Measurements from ENCODE around the gene SLC24A5.

The SLC24A5 gene

DNA sequence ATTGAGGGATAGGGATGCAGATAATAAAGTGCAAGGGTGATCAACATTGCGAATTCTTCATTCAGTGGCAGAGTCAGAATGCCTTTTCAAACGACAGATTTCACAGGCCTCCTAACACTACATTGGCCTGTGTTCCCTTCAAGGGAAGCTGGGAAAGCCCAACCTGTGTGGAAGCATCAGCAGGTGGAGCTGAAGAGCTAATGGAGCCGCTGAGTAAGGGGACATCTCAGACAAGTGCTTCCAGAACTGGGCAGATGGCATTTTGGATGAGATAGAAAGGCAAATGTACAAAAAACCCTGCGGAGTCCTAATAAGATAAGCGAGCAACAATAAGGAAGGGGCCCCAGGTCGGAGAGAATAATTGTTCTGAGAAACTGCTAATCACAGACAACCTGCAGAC is 8.5 kb upstream of the SLC24A5 start:
- DNase-seq (ENCODE audit: low read depth, low spot score) = peak; percentile 64

DNA sequence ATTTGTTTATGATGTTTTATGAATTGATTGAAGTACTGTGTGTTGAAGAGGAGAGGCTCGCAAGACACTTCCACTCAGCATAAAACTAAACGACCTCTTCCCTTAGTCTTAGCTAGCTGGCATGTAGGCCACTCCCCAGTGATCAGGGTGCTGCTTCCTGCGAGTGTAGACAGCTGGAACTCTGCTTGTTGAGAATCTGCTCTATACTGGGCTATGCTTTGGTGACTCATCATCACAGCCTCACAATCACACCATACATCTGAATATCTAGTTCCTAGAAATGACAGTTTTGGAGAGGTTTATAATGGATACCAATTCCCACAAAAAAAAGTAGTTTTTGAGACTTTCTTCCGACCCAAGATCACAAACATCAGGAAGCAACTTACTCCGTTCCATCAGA is 1.5 kb upstream of the SLC24A5 start:
- no peak for DNase-seq (ENCODE audit: low read depth, low spot score)

DNA sequence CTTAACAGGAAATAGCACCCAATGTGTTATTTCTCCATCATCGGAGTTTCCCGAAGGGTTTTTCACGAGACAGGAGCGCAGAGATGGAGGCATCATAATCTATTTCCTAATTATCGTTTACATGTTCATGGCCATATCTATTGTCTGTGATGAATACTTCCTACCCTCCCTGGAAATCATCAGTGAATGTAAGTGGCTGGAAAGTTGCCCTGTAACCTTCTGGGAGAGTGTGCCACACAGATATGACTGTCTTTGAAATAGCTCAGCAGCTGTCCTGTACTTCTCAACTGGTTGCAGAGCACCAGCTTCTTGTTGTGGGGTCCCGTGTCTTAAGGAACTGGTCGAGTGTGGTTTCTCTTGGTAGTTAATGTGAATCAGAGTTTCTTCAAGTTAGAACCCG is 1.1 kb downstream of the SLC24A5 start:
- no peak for DNase-seq (ENCODE audit: low read depth, low spot score)

DNA sequence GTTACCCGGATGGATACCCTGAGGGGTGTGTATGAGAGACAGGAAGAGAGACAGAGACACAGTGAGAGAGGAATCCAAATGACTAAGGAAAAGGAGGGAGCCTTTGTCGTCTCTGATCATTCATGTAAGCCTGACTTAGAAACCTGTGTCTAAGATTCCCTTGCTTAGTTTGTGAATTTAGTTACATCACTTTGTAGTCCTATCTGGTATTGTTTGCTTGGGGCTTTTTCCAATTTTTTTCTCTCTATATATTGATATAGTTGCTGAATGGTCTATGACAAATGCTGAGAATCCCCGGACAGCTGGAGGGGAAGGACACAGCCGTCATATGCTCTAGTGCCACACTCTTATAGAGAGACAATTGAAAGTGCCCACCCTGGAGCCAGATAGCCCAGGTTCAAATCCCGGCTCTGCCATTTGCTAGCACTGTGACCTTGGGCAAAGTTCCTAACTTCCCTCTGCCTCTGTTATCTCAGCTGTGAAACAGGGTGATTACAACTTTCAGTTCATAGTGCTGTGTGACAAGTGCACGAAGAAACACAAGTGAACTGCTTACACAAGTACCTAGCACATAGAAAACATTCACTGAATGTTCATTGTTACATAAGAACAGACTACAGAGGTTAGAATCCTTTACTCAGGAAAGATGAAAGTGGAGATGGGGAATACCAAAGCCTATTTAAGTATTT is 6.0 kb downstream of the SLC24A5 start:
- DNase-seq (ENCODE audit: low read depth, low spot score) = no peak

DNA sequence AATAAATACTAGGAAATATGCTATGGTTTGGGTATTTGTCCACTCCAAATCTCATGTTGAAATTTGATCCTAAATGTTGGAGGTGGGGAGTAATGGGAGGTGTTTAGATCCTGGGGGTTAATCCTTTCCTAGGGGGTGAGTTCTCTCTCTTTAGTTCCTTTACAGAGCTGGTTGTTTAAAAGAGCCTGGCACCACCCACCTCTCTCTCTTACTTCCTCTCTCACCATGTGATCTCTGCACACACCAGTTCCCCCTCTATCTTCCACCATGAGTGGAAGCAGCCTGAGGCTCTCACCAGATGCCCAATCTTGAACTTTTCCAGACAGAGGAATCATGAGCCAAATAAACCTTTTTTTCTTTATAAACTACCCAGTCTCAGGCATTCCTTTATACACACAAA is 10.5 kb downstream of the SLC24A5 start:
- no peak for DNase-seq (ENCODE audit: low read depth, low spot score)

DNA sequence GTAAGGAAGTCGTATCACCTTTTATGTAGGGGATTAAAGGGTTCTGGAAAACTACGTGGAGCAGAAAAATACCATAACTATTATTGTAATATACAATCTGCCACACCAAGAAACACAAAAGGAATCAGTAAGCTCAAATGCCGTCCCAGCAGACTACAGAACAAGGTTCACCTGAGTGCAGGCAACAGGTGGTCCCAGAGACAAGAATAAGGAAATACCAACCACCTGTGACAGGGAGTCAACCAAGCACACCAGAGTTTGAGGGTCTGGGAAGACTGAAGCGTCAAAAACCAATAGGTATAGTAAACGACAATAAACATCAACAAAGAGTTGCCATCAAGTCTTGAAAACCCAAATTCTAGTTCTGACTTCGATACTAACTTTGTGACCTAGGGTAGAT is 12.1 kb downstream of the SLC24A5 start:
- DNase-seq (ENCODE audit: low read depth, low spot score) = no peak

DNA sequence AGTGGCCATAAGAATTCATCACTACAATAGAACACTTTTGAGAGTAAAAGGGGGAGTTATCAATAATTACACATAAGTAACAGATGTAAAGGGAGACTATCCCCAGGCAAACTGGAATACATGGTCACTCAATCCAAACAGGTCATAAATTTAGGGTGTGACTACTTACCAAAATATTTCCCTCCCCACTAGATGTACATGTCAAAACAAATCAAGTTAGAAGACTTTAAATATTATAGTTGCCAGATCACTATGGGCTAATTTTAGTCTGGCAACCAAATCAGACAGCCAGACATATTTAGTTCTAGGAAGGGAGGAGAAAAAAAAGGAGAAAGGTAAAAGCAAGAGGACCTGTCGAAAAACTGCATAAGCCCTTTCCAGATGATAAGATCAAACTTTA is 23.1 kb downstream of the SLC24A5 start:
- no peak for DNase-seq (ENCODE audit: low read depth, low spot score)

DNA sequence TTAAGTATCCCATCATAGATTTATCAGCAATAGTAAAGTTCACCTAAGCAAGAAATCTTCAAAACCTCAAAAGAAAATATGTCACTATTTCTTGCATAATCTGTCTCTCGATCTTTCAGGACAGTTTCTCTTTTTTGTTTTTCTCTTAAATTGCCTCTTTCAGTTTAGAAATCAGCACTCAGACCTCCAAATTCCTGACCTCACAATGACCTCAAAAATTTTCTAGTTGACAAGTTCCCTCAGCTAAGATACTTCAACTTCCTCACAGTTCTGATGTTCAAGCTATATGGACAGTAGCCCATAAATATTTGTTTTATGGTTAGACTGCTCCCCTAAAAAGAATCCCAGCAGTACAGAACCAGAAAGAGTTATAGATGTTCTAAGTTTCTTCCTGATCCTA is 24.1 kb downstream of the SLC24A5 start:
- no peak for DNase-seq (ENCODE audit: low read depth, low spot score)

DNA sequence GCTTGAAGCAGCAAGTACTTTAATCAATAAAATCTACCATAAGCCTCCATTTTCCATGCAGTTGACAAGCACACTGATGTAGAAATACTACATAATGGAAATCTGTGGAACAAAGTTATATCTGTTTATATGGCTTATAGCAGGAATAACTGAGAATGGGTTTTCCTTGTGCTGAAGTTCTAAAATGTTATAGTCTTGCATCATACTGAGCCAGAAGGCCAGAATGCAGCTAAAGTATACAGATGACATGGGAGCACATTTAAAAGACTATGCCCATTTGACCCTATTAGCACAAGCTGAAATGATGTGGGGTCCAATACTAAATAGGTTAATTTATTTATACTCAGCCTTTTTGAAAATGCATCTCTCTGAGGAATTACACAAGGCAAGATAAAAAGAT is 25.1 kb downstream of the SLC24A5 start:
- no peak for DNase-seq (ENCODE audit: low read depth, low spot score)

DNA sequence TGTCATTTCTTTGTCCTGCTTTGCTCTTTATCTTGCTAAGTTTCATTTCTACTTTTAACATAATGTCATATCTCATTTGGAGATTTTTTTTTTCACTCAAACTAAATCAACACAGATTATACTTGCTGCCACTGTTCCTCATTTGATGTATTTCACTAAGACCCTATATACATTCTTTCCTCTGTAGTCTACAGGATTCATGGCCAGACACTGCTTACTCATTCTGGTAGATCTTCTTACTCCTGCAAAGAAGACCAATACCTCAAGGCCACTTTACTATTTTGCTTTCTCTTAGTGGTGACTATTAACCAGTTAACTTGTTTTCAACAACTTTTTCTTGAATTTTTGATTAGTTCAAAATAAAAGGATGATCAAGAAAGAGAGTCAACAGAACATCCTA is 26.6 kb downstream of the SLC24A5 start:
- no peak for DNase-seq (ENCODE audit: low read depth, low spot score)

DNA sequence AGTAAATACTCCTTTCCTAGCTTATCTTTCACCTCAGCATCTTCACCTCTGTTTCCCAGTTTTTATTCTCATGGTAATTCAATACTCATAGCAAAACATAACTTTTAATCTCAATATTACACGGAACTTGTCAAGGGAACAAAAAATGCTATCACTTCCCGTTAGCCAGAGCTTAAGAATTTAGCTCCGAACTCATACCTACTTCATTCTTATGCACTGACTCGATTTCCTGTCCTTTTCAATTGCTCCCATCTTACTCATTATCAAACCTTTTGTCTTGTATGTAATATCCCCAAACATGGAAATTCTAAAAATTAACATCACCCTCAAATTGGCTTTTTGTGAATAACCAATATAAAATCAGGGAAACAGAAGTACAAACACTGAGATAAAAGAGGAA is 29.1 kb downstream of the SLC24A5 start:
- no peak for DNase-seq (ENCODE audit: low read depth, low spot score)

DNA sequence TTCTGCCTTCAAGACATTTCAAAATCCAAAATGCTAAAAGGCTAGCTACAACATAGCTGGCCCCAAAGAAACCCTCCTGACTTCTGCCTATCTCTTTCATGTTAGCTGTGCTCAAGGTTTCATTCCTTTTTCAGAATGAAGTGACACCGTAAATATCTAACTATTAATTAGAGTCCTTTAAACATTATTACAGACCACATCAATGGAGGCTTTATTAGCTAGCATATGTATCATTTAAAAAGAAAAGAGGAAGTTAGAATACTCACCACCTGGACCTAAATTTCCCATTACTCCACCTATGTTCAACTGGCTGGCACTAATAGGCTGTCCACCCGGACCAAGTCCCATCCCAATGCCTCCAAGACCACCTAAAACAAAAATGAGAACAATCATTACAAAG is 32.7 kb downstream of the SLC24A5 start:
- DNase-seq (ENCODE audit: low read depth, low spot score) = no peak

DNA sequence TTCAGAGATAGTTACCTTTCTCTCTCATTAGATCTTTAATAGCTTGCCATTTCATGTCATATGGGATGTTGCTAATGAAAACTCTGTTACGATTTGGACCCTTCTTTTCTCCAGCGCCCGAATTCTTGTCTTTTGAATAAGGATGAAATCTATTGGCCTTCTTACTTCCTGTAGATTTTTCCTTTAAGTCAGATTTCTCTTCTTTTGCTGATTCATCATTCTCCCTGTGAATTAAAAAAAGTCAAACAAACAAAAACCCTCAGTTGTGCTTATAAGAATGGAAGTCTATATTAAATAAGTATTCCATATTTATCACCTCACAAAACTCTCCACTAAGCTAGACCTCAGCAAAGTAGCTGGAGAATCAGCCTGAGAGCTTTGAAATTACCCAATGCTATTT is 47.8 kb downstream of the SLC24A5 start:
- DNase-seq (ENCODE audit: low read depth, low spot score) = no peak

DNA sequence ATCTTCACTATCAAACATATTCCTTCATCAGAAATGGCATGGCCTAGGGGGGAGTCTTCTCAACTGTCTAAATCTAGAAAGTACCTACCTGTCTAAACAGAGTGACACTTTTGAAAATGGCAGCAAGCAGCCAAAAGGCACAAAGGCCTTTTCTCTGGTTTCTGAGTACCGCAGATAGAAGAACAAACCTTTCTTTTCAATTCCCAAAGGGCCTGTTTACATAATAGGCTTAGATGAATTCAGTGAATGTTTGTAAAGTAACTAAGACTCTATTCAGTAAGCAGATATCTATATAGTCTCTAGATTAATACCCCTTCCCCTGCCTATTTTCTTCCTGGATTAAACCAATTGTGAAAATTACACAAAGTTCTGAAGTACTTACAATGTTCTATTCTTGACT is 50.2 kb downstream of the SLC24A5 start:
- no peak for DNase-seq (ENCODE audit: low read depth, low spot score)

DNA sequence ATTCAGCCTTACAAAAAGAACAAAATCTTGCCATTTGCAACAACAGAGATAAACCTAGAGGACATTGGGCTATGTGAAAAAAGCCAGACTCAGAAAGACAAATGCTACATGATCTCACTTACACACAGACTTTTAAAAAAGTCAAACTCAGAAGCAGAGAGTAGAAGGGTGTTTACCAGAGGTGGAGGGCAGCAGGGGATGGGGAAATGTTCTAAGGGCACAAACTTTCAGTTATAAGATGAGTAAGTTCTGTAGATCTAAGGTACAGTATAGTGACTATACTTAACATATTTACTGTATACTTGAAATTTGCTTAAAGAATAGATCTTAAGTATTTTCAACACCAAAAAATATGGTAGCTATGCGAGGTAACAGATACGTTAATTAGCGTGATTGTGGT is 54.3 kb downstream of the SLC24A5 start:
- no peak for DNase-seq (ENCODE audit: low read depth, low spot score)

DNA sequence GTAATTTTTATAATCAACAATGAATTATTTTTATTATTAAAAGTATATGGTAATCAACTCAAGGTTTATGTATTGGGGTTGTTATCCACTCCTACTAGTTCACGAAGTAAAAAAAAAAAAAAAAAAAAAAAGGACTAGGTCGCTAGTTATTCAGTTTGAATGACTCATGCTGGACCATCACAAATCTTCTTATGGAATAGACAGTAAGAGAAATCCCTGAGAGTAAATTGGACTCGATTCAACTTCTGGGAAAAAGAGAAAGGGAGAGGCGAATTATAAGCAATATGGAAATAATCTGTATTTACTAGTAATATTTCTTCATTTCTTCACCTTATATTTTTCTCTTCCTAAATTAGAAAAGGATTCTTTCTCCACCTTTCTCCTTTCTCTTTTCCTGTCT is 55.3 kb downstream of the SLC24A5 start:
- DNase-seq (ENCODE audit: low read depth, low spot score) = no peak

DNA sequence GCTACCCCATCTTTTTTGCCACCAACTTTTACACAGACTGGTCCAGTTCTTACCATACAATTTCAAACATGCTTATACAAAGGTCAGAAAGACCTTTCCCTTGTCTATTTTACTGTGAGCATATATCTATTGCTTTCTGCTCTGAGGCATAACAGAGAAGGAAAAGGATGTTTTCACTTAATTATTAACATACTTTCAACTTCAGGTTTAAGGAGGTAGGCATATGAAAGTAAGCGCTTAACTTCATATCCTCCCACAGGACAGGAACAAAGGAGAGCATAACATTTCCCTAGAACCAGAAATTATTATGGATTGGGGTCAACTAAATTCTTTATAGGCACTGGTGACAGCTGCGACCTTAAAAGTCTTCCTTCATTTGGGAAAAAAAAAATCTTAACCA is 56.2 kb downstream of the SLC24A5 start:
- no peak for DNase-seq (ENCODE audit: low read depth, low spot score)

DNA sequence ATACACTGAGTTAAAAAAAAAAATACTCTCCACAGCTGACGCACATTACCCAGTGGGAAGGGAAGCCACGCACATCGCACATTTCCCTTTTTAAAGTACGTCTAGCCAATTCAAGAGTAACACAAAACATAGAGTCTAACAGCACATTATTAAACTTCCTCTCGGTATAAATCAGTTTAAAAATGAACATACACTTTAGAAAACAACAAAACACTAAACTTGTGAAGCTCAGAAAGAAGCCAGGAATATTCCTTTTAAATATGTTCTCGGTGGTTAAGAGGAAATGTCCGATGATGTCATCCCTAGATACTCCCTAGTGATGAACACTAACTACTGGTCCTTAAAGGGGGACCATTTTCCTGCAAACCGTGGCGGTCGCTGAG is 56.6 kb downstream of the SLC24A5 start:
- no peak for DNase-seq (ENCODE audit: low read depth, low spot score)

DNA sequence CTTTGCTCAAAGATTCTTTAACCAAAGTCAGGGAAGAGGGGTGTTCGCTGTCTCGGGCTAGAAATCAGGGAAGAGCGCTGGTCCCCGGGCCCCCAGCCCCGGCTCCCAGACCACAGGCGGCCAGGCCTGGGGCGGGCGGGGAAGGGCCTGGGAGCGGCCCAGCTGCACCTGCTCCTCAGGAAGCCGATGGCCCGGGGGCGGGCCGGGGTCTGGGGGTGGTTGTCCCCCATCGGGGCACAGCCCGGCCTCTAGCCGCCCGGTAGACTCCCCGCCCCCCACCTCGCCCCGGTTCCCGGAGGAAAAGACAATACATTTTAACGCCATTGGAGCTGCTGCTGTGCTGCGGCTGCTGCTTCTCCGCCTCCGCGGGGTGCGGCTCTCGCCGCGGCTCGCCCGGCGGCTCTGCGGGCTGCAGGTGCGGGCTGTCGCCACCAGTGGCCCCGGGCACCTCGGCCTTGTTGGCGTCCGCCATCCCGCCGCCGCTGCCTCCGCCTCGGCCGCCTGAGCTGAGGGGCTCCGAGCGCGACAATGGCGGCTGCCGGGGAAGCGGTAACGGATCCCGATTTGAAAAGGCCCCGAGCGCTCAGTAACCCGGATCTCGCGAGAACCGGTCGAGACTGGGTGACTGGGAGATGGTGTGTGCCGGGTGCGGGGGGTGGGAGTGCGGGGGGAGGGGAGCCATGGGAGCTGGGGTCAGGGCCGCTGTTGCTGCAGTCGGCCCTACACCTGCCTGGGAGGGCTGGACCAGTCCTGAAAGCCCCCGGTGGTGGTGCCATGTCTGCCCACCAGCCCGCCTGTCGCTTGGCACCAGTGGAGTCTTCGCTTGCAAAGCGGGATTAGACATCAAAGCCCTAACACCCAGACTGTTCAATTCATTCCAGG is 57.2 kb downstream of the SLC24A5 start, which contains the start of gene MYEF2:
Gene MYEF2, minus strand, starts transcription at position 530 of the 882 bp plus-strand sequence. Its CDS starts 58 bp downstream, at position 472.
- DNase-seq (ENCODE audit: low read depth, low spot score) = peak; percentile 83

DNA sequence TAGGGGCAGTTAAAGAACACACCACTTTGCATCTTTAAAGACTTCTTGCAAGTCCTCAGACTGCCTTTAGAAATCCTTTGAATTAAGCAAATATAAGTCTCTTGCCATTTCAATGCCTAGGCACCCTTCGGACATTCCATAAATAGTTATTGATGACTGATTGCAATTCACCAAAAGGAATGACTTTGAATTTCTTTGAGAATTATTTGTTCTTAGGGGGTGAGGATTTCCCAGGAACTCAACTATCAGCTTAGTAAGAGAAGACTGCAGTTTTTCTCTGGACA is 57.8 kb downstream of the SLC24A5 start:
- no peak for DNase-seq (ENCODE audit: low read depth, low spot score)

DNA sequence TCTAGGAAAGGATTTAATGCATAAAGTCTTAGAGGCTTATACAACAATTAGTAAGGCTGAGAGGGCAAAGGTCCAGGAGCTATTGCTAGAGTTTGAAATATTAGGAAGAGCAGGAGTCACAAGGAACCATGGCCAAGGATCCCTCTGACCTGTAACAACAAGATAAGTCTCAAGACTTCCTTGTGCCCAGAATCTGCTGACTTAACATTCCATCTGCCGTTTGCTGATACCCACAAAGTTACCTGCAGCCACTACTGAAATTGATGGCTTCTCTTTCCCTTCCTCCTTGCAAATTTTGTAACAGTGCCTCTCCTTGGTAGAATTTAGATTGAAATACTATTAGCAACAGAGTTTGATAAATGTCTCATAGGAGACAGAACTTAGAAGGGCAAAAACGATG is 62.0 kb downstream of the SLC24A5 start:
- no peak for DNase-seq (ENCODE audit: low read depth, low spot score)

DNA sequence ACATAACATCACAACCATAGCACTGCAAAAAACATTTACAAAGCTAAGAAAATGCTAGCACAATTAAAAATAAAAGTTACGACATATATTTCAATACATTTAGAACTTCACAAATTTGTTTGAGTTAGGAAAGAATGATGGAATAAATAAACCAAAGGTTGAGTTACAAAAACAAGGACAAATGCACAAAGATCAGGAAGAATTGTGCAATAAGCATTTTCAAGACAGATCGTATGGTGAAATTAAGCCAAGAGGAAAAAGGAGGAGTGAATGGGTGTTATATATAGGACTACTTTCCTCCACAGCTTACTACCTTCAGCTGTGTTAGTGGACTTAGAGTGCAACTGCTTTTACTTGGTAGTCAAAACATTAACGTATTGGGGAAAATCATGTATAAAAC is 64.7 kb downstream of the SLC24A5 start:
- DNase-seq (ENCODE audit: low read depth, low spot score) = no peak

DNA sequence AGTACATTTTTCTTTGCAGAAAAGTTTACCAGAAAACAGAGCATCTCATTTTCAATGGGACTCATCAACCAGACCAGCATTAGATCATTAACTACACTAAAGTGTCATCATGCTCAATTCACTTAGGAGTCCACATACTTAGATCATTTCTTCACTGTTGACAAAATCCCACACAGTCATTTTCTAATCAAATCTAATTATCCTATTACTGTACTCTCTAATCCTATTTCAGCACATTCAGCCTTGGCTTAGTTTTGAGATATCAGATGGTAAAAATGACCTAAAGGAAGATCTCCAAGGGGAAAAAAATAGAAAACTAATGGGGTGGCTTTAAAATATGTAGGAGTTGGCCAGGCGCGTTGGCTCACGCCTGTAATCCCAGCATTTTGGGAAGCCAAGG is 65.5 kb downstream of the SLC24A5 start:
- DNase-seq (ENCODE audit: low read depth, low spot score) = no peak

All from ELF-1 (cell line).